Measurements from ENCODE around the gene MMP24OS.

MMP24OS gene

GRCh38 chr20:35306931-35307517, 29.1 kb upstream of the MMP24OS start:
- in situ Hi-C loops (cut with HindIII; ENCODE audit: low sequenced_read_pairs), result no loop called here

GRCh38 chr20:35305682-35306556, 28.0 kb upstream of the MMP24OS start:
- in situ Hi-C loops (cut with HindIII; ENCODE audit: low sequenced_read_pairs), result no loop called here

GRCh38 chr20:35304956-35305355, 27.0 kb upstream of the MMP24OS start:
- in situ Hi-C loops (cut with HindIII; ENCODE audit: low sequenced_read_pairs), result no loop called here

- in situ Hi-C loops (cut with HindIII; ENCODE audit: low sequenced_read_pairs), result no loop called here
Measured at GRCh38 chr20:35303735-35304491, 26.0 kb upstream of the MMP24OS start.

GRCh38 chr20:35303382-35303734, 25.4 kb upstream of the MMP24OS start:
- in situ Hi-C loops (cut with HindIII; ENCODE audit: low sequenced_read_pairs), result no loop called here

GRCh38 chr20:35302421-35303335, 24.8 kb upstream of the MMP24OS start:
- in situ Hi-C loops (cut with HindIII; ENCODE audit: low sequenced_read_pairs), result no loop called here

GRCh38 chr20:35301426-35301825, 23.5 kb upstream of the MMP24OS start:
- in situ Hi-C loops (cut with HindIII; ENCODE audit: low sequenced_read_pairs), result no loop called here

GRCh38 chr20:35300469-35301262, 22.7 kb upstream of the MMP24OS start:
- in situ Hi-C loops (cut with HindIII; ENCODE audit: low sequenced_read_pairs), result no loop called here

GRCh38 chr20:35299780-35300179, 21.9 kb upstream of the MMP24OS start:
- in situ Hi-C loops (cut with HindIII; ENCODE audit: low sequenced_read_pairs), result no loop called here

GRCh38 chr20:35298264-35298663, 20.3 kb upstream of the MMP24OS start:
- in situ Hi-C loops (cut with HindIII; ENCODE audit: low sequenced_read_pairs), result no loop called here

GRCh38 chr20:35297740-35298139, 19.8 kb upstream of the MMP24OS start:
- in situ Hi-C loops (cut with HindIII; ENCODE audit: low sequenced_read_pairs), result no loop called here

- in situ Hi-C loops (cut with HindIII; ENCODE audit: low sequenced_read_pairs), result no loop called here
Measured at GRCh38 chr20:35297155-35297554, 19.2 kb upstream of the MMP24OS start.

GRCh38 chr20:35296101-35296554, 18.2 kb upstream of the MMP24OS start:
- in situ Hi-C loops (cut with HindIII; ENCODE audit: low sequenced_read_pairs), result no loop called here

GRCh38 chr20:35295674-35296073, 17.8 kb upstream of the MMP24OS start:
- in situ Hi-C loops (cut with HindIII; ENCODE audit: low sequenced_read_pairs), result no loop called here

GRCh38 chr20:35295058-35295457, 17.1 kb upstream of the MMP24OS start:
- in situ Hi-C loops (cut with HindIII; ENCODE audit: low sequenced_read_pairs), result no loop called here

GRCh38 chr20:35294293-35294685, 16.4 kb upstream of the MMP24OS start:
- in situ Hi-C loops (cut with HindIII; ENCODE audit: low sequenced_read_pairs), result no loop called here

- in situ Hi-C loops (cut with HindIII; ENCODE audit: low sequenced_read_pairs), result no loop called here
Measured at GRCh38 chr20:35293303-35294292, 15.7 kb upstream of the MMP24OS start.

- in situ Hi-C loops (cut with HindIII; ENCODE audit: low sequenced_read_pairs), result no loop called here
Measured at GRCh38 chr20:35292504-35293285, 14.8 kb upstream of the MMP24OS start.
